Ovary (tissue), 3 donors: ENCODE data around the gene MRNIP.

Experiments used
- CTCF ChIP-seq, 3 donors: fragments of 450-650 bp in 2 of 3; fragments of 200-600 bp in 1 of 3; IDR thresholded peaks; one replicate each; pipeline versions ENCODE4 v1.5.1 to v1.8.0; 2016 to 2022; ENCODE audit warnings: antibody characterized with exemption in 3 of 3, mild to moderate bottlenecking in 1 of 3
- EP300 ChIP-seq: sonication (generic); formaldehyde crosslinking; IDR thresholded peaks from one replicate; pipeline ENCODE4 v1.6.1; 2017; ENCODE audit warnings: antibody characterized with exemption
- POLR2A ChIP-seq: fragments of 450-650 bp; IDR thresholded peaks from one replicate; pipeline ENCODE4 v1.6.1; 2017; ENCODE audit warnings: antibody characterized with exemption, mild to moderate bottlenecking, moderate library complexity
- donor health status: DM: no; HTN: no; CAD: no.

- TF ChIP-seq CTCF (IDR thresholded peaks at IDR 0.05): no peak
- no peak for TF ChIP-seq POLR2A
- no peak for TF ChIP-seq EP300
Observed at GRCh38 chr5:179812997-179813607, 45.5 kb downstream of the MRNIP start.
